ENCODE results near the gene CACNA1S. TPM values are rescaled to one million over a fixed set of nuclear protein-coding genes. Genes with fewer than 3 reads are reported as not detected.

The CACNA1S gene
- total RNA-seq, 1 donor from 2014 or later, result 0.55 TPM

GRCh38 chr1:201068976-201069375 is 43.2 kb downstream of the CACNA1S start:
- DNase-seq, result no peak
- TF ChIP-seq CTCF (IDR thresholded peaks at IDR 0.05), result no peak
- no peaks in the 10 kb centered on the region for H3K27me3 ChIP-seq
- no peaks in the 10 kb centered on the region for H3K36me3 ChIP-seq
- H3K4me1 ChIP-seq, result no peaks in the 10 kb centered on the region
- H3K4me3 ChIP-seq, result no peak overlapping the region
- no peaks in the 10 kb centered on the region for H3K9me3 ChIP-seq
- no peak overlapping the region for H3K27ac ChIP-seq
- no peak for ATAC-seq
- intact Hi-C loops (cut with DNase I), result no loop called here

- Histone ChIP-seq H3K36me3 (no peaks in the 10 kb centered on the region), H3K4me3 (no peak overlapping the region), H3K27me3 (no peaks in the 10 kb centered on the region), H3K9me3 (no peaks in the 10 kb centered on the region), H3K27ac (no peak overlapping the region), H3K4me1 (no peaks in the 10 kb centered on the region)
- intact Hi-C loops (cut with DNase I), result no loop called here
- DNase-seq, result no peak
- ATAC-seq, result no peak
- TF ChIP-seq CTCF (IDR thresholded peaks at IDR 0.05), result no peak
These were observed 45.2 kb downstream of the CACNA1S start for GRCh38 chr1:201066986-201067385.

- intact Hi-C loops (cut with DNase I), result no loop called here
These were observed 46.5 kb downstream of the CACNA1S start for GRCh38 chr1:201065686-201066085.

GRCh38 chr1:201064806-201065205 is 47.4 kb downstream of the CACNA1S start:
- no peak for DNase-seq
- no peak for ATAC-seq
- Histone ChIP-seq H3K36me3 (no peaks in the 10 kb centered on the region), H3K27me3 (no peaks in the 10 kb centered on the region), H3K4me3 (no peak overlapping the region), H3K9me3 (no peaks in the 10 kb centered on the region), H3K4me1 (no peaks in the 10 kb centered on the region), H3K27ac (no peak overlapping the region)
- TF ChIP-seq CTCF (IDR thresholded peaks at IDR 0.05), result no peak
- intact Hi-C loops (cut with DNase I), result no loop called here

More at GRCh38 chr1:201065686-201066085, 46.5 kb downstream of the CACNA1S start:
- Histone ChIP-seq H3K27me3 (no peaks in the 10 kb centered on the region), H3K27ac (no peak overlapping the region), H3K4me1 (no peaks in the 10 kb centered on the region), H3K4me3 (no peak overlapping the region), H3K36me3 (no peaks in the 10 kb centered on the region), H3K9me3 (no peaks in the 10 kb centered on the region)
- no peak for TF ChIP-seq CTCF (IDR thresholded peaks at IDR 0.05)
- DNase-seq (no peak), ATAC-seq (no peak)

- TF ChIP-seq CTCF (IDR thresholded peaks at IDR 0.05), result no peak
- intact Hi-C loops (cut with DNase I), result no loop called here
- no peak overlapping the region for H3K27ac ChIP-seq
- DNase-seq (no peak), ATAC-seq (no peak)
- no peak overlapping the region for H3K4me3 ChIP-seq
- H3K27me3 ChIP-seq, result no peaks in the 10 kb centered on the region
- H3K36me3 ChIP-seq, result no peaks in the 10 kb centered on the region
- H3K4me1 ChIP-seq, result no peaks in the 10 kb centered on the region
- no peaks in the 10 kb centered on the region for H3K9me3 ChIP-seq
These were observed 49.1 kb downstream of the CACNA1S start for GRCh38 chr1:201063145-201063544.

- intact Hi-C loops (cut with DNase I), result no loop called here
- TF ChIP-seq CTCF (IDR thresholded peaks at IDR 0.05), result no peak
- no peak overlapping the region for H3K4me3 ChIP-seq
- no peaks in the 10 kb centered on the region for H3K9me3 ChIP-seq
- H3K27ac ChIP-seq, result no peak overlapping the region
- no peaks in the 10 kb centered on the region for H3K27me3 ChIP-seq
- DNase-seq (no peak), ATAC-seq (no peak)
- H3K36me3 ChIP-seq, result no peaks in the 10 kb centered on the region
- no peaks in the 10 kb centered on the region for H3K4me1 ChIP-seq
These were observed 49.6 kb downstream of the CACNA1S start for GRCh38 chr1:201062511-201063091.

Data from upper lobe of right lung (tissue), 1 donor.